SK-N-SH treated with all-trans-retinoic acid at 6 μM for 48 hours (cell line): ENCODE results near the gene ACOX3.

Source experiments
- ATAC-seq: fragments of 200-7000 bp; cut with Tn5 transposase; 3 replicates; pipeline ENCODE4 v1.9.1; 2020; ENCODE audit warnings: mild to moderate bottlenecking, moderate library complexity
- ARNTL ChIP-seq: fragments of 450-650 bp; formaldehyde crosslinking; IDR thresholded peaks from 2 replicates; pipeline ENCODE4 v1.5.0; 2020; ENCODE audit warnings: low read depth, mild to moderate bottlenecking, moderate library complexity, borderline replicate concordance
- CSDC2 ChIP-seq: fragments of 250-450 bp; sonication (Bioruptor Pico); IDR thresholded peaks from 2 replicates; pipeline ENCODE4 v1.5.0; 2020; ENCODE audit warnings: mild to moderate bottlenecking, moderate library complexity
- ESRRG ChIP-seq: fragments of 250-450 bp; sonication (Bioruptor Pico); IDR thresholded peaks from 2 replicates; pipeline ENCODE4 v1.6.1; 2021; ENCODE audit warnings: mild to moderate bottlenecking
- GLIS3 ChIP-seq: fragments of 250-450 bp; sonication (Bioruptor Pico); IDR thresholded peaks from 2 replicates; pipeline ENCODE4 v1.5.0; 2020; ENCODE audit warnings: mild to moderate bottlenecking, moderate library complexity
- OSR1 ChIP-seq: fragments of 250-450 bp; sonication (Bioruptor Pico); IDR thresholded peaks from 2 replicates; pipeline ENCODE4 v1.8.0; 2022; ENCODE audit warnings: moderate library complexity, mild to moderate bottlenecking, inconsistent platforms
- POU6F1 ChIP-seq: fragments of 250-450 bp; sonication (Bioruptor Pico); IDR thresholded peaks from 2 replicates; pipeline ENCODE4 v1.8.0; 2021; ENCODE audit warnings: low read depth, mild to moderate bottlenecking, moderate library complexity, borderline replicate concordance
- PPARA ChIP-seq: fragments of 250-450 bp; sonication (Bioruptor Pico); IDR thresholded peaks from 2 replicates; pipeline ENCODE4 v1.5.0; 2020; ENCODE audit warnings: mild to moderate bottlenecking, borderline replicate concordance
- RARB ChIP-seq: fragments of 250-450 bp; sonication (Bioruptor Pico); IDR thresholded peaks from 2 replicates; pipeline ENCODE4 v1.8.0; 2021; ENCODE audit warnings: mild to moderate bottlenecking, moderate library complexity
- SNAI2 ChIP-seq: fragments of 250-450 bp; sonication (Bioruptor Pico); IDR thresholded peaks from 2 replicates; pipeline ENCODE4 v1.5.0; 2020; ENCODE audit warnings: mild to moderate bottlenecking, moderate library complexity
- TCF4 ChIP-seq: fragments of 250-450 bp; sonication (Bioruptor Pico); IDR thresholded peaks from 2 replicates; pipeline ENCODE4 v1.8.0; 2021; ENCODE audit warnings: mild to moderate bottlenecking, moderate library complexity, borderline replicate concordance
- TOX ChIP-seq: fragments of 250-450 bp; sonication (Bioruptor Pico); IDR thresholded peaks from 2 replicates; pipeline ENCODE4 v1.8.0; 2021; ENCODE audit warnings: mild to moderate bottlenecking, moderate library complexity, borderline replicate concordance
- TSHZ2 ChIP-seq: fragments of 250-450 bp; sonication (Bioruptor Pico); IDR thresholded peaks from 2 replicates; pipeline ENCODE4 v1.5.0; 2020; ENCODE audit warnings: mild to moderate bottlenecking, moderate library complexity
- ZC3H10 ChIP-seq: fragments of 250-450 bp; sonication (Bioruptor Pico); IDR thresholded peaks from 2 replicates; pipeline ENCODE4 v1.5.1; 2021; ENCODE audit warnings: mild to moderate bottlenecking, moderate library complexity
- ZFP3 ChIP-seq: fragments of 250-450 bp; sonication (Bioruptor Pico); IDR thresholded peaks from 2 replicates; pipeline ENCODE4 v1.5.0; 2020; ENCODE audit warnings: mild to moderate bottlenecking, moderate library complexity
- ZFP30 ChIP-seq: fragments of 450-650 bp; formaldehyde crosslinking; IDR thresholded peaks from 2 replicates; pipeline ENCODE4 v1.5.0; 2022; ENCODE audit warnings: mild to moderate bottlenecking, moderate library complexity
- ZNF565 ChIP-seq: fragments of 450-650 bp; formaldehyde crosslinking; conservative IDR thresholded peaks from 2 replicates; pipeline ENCODE4 v1.5.0; 2020; ENCODE audit warnings: low read depth, mild to moderate bottlenecking, moderate library complexity
- ZNF70 ChIP-seq: fragments of 450-650 bp; formaldehyde crosslinking; IDR thresholded peaks from 2 replicates; pipeline ENCODE4 v1.5.0; 2020; ENCODE audit warnings: mild to moderate bottlenecking, moderate library complexity
- ZNF8 ChIP-seq: fragments of 450-650 bp; formaldehyde crosslinking; IDR thresholded peaks from 2 replicates; pipeline ENCODE4 v1.5.0; 2020; ENCODE audit warnings: mild to moderate bottlenecking, moderate library complexity
- TF ChIP-seq, protein P1 (sequence below): fragments of 250-450 bp; sonication (Bioruptor Pico); IDR thresholded peaks from 2 replicates; pipeline ENCODE4 v1.5.1; 2021; ENCODE audit warnings: mild to moderate bottlenecking, moderate library complexity
- TF ChIP-seq, protein P2 (sequence below): fragments of 250-450 bp; sonication (Bioruptor Pico); IDR thresholded peaks from 2 replicates; pipeline ENCODE4 v1.5.1; 2020; ENCODE audit warnings: low read depth, mild to moderate bottlenecking, moderate library complexity
- TF ChIP-seq, protein P3 (sequence below): fragments of 250-450 bp; sonication (Bioruptor Pico); IDR thresholded peaks from 2 replicates; pipeline ENCODE4 v1.8.0; 2020; ENCODE audit warnings: mild to moderate bottlenecking, moderate library complexity, borderline replicate concordance

Gene ACOX3

GRCh38 chr4:8410641-8411271 lies 29.8 kb downstream of the ACOX3 start:
- TF ChIP-seq RARB (CRISPR knock-in tag) (no peak), ZFP3 (CRISPR knock-in tag) (no peak), PPARA (CRISPR knock-in tag) (no peak), ZNF565 (CRISPR knock-in tag) (no peak), ZFP30 (CRISPR knock-in tag) (no peak), ZNF8 (CRISPR knock-in tag) (no peak), ARNTL (CRISPR knock-in tag) (no peak), ZC3H10 (CRISPR knock-in tag) (no peak), CSDC2 (CRISPR knock-in tag) (no peak), OSR1 (CRISPR knock-in tag) (no peak), ESRRG (CRISPR knock-in tag) (no peak), GLIS3 (CRISPR knock-in tag) (no peak), ZNF70 (CRISPR knock-in tag) (no peak), TSHZ2 (CRISPR knock-in tag) (no peak), TOX (no peak)
- TF ChIP-seq, protein P1, sequence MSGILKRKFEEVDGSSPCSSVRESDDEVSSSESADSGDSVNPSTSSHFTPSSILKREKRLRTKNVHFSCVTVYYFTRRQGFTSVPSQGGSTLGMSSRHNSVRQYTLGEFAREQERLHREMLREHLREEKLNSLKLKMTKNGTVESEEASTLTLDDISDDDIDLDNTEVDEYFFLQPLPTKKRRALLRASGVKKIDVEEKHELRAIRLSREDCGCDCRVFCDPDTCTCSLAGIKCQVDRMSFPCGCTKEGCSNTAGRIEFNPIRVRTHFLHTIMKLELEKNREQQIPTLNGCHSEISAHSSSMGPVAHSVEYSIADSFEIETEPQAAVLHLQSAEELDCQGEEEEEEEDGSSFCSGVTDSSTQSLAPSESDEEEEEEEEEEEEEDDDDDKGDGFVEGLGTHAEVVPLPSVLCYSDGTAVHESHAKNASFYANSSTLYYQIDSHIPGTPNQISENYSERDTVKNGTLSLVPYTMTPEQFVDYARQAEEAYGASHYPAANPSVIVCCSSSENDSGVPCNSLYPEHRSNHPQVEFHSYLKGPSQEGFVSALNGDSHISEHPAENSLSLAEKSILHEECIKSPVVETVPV, result no peak
- TF ChIP-seq, protein P2, sequence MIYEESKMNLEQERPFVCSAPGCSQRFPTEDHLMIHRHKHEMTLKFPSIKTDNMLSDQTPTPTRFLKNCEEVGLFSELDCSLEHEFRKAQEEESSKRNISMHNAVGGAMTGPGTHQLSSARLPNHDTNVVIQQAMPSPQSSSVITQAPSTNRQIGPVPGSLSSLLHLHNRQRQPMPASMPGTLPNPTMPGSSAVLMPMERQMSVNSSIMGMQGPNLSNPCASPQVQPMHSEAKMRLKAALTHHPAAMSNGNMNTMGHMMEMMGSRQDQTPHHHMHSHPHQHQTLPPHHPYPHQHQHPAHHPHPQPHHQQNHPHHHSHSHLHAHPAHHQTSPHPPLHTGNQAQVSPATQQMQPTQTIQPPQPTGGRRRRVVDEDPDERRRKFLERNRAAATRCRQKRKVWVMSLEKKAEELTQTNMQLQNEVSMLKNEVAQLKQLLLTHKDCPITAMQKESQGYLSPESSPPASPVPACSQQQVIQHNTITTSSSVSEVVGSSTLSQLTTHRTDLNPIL (CRISPR knock-in tag), result no peak
- TF ChIP-seq, protein P3, sequence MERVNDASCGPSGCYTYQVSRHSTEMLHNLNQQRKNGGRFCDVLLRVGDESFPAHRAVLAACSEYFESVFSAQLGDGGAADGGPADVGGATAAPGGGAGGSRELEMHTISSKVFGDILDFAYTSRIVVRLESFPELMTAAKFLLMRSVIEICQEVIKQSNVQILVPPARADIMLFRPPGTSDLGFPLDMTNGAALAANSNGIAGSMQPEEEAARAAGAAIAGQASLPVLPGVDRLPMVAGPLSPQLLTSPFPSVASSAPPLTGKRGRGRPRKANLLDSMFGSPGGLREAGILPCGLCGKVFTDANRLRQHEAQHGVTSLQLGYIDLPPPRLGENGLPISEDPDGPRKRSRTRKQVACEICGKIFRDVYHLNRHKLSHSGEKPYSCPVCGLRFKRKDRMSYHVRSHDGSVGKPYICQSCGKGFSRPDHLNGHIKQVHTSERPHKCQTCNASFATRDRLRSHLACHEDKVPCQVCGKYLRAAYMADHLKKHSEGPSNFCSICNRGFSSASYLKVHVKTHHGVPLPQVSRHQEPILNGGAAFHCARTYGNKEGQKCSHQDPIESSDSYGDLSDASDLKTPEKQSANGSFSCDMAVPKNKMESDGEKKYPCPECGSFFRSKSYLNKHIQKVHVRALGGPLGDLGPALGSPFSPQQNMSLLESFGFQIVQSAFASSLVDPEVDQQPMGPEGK (CRISPR knock-in tag), result no peak
- ATAC-seq, result peak; percentile 91

DNA sequence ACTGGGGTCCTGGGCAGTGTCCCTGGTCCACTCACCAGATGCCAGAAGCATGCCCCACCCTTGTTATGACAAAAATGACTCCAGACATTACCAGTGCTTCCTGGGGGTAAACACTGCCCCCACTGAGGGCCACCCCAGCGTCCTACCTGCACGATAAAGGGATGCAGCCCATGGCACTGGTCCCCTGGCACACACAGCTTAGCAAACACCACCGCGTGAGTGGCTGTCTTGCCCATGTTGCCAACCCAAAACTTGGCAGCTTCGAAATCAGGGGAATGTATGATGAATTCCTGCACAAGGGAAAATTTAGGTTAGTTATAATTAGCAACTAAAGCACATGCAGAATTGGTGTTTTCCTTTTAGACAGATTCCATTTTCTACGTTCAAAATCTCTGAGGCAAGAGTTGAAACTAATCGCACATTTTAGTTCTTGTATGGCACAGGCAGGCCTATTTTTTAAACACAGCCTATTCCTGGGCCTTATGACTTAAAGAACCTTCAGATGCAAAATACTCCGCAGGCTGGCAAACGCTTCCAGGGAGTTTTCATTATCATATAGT lies 30.4 kb downstream of the ACOX3 start:
- no peak for TF ChIP-seq ZNF70 (CRISPR knock-in tag)
- TF ChIP-seq TCF4 (CRISPR knock-in tag), result no peak
- TF ChIP-seq SNAI2 (CRISPR knock-in tag), result no peak
- TF ChIP-seq ZNF565 (CRISPR knock-in tag), result no peak
- no peak for TF ChIP-seq TSHZ2 (CRISPR knock-in tag)
- no peak for TF ChIP-seq ZFP30 (CRISPR knock-in tag)
- no peak for TF ChIP-seq POU6F1
- TF ChIP-seq, protein P2 (CRISPR knock-in tag), result no peak
- no peak for TF ChIP-seq ZFP3 (CRISPR knock-in tag)
- no peak for TF ChIP-seq ZC3H10 (CRISPR knock-in tag)
- TF ChIP-seq PPARA (CRISPR knock-in tag), result no peak
- no peak for TF ChIP-seq RARB (CRISPR knock-in tag)
- ATAC-seq, result no peak
